ENCODE results near the gene ASPG. TPM values are rescaled to one million over a fixed set of nuclear protein-coding genes. Genes with fewer than 3 reads are reported as not detected.

The ASPG gene
- polyA plus RNA-seq, 3 donors, result 0.01 TPM; not detected in 2

- H3K36me3 ChIP-seq (replicated peaks in 1 of 2; ENCODE audit: control insufficient read depth in 1 of 2, insufficient read depth in 2 of 2, low read length in 2 of 2), result peaks cover 6 to 65% of the 10 kb centered on the region in 2 donors
- H3K4me2 ChIP-seq (replicated peaks; ENCODE audit: extremely low read depth, low read length, poor library complexity, severe bottlenecking), result no peak overlapping the region
- no peak overlapping the region for H3K27ac ChIP-seq (ENCODE audit: low read depth in 1 of 2, low read length in 2 of 2)
- H3K4me1 Mint-ChIP-seq, result no peaks in the 10 kb centered on the region
- H3K27me3 Mint-ChIP-seq (ENCODE audit: low read depth in 3 of 3), result peaks cover 0 to 4% (median 2%) of the 10 kb centered on the region in 3 donors
- no peak for TF ChIP-seq CTCF (IDR thresholded peaks at IDR 0.05)
- intact Hi-C loops (cut with micrococcal nuclease), result no loop called here
- no peak overlapping the region for H3K9ac ChIP-seq (ENCODE audit: insufficient read depth, low read length, poor library complexity, severe bottlenecking)
- peaks cover 64 to 90% of the 10 kb centered on the region in 2 donors for H3K36me3 Mint-ChIP-seq
- H3K27ac Mint-ChIP-seq, result no peak overlapping the region
- DNase-seq, result no peak
- WGBS (ENCODE audit: insufficient coverage), result 90% methylated on average over 3 of the region's 5 CpGs
- H3K4me1 ChIP-seq (ENCODE audit: control insufficient read depth in 1 of 2, insufficient read depth in 2 of 2, low read length in 2 of 2), result no peaks in the 10 kb centered on the region
- no peak overlapping the region for H2AFZ ChIP-seq (ENCODE audit: insufficient read depth, low read depth, low read length, poor library complexity, severe bottlenecking)
- H4K20me1 ChIP-seq (ENCODE audit: insufficient read depth, low read length), result no peaks in the 10 kb centered on the region
- H3K27me3 ChIP-seq (ENCODE audit: control insufficient read depth in 2 of 2, insufficient read depth in 2 of 2, low read length in 2 of 2), result no peaks in the 10 kb centered on the region
- peaks cover 0 to 3% (median 0%) of the 10 kb centered on the region in 7 donors for H3K9me3 Mint-ChIP-seq
- no peak overlapping the region for H3K4me3 Mint-ChIP-seq
- H3K4me3 ChIP-seq (replicated peaks in 1 of 3; ENCODE audit: low read depth in 2 of 3, low read length in 3 of 3), result no peak overlapping the region
- no peaks in the 10 kb centered on the region for H3K79me2 ChIP-seq (ENCODE audit: insufficient read depth, low read length)
- H3K9me3 ChIP-seq (replicated peaks in 1 of 2; ENCODE audit: control insufficient read depth in 1 of 2, insufficient read depth in 1 of 2, low read length in 2 of 2), result no peaks in the 10 kb centered on the region
Measured at GRCh38 chr14:104039214-104039613, 46.3 kb upstream of the ASPG start.

- intact Hi-C loops (cut with micrococcal nuclease), result no loop called here
- 77% methylated on average over 4 of the region's 5 CpGs for WGBS (ENCODE audit: insufficient coverage)
Measured at GRCh38 chr14:104040539-104040938, 45.0 kb upstream of the ASPG start.

More at GRCh38 chr14:104040539-104040938, 45.0 kb upstream of the ASPG start:
- Mint-ChIP-seq H3K27ac (no peak overlapping the region), H3K9me3 (peaks cover 0 to 3% (median 0%) of the 10 kb centered on the region in 7 donors), H3K36me3 (peaks cover 65 to 90% of the 10 kb centered on the region in 2 donors), H3K4me3 (no peak overlapping the region), H3K4me1 (no peaks in the 10 kb centered on the region), H3K27me3 (ENCODE audit: low read depth in 3 of 3) (peaks cover 0 to 4% (median 2%) of the 10 kb centered on the region in 3 donors)
- Histone ChIP-seq H3K9me3 (replicated peaks in 1 of 2; ENCODE audit: control insufficient read depth in 1 of 2, insufficient read depth in 1 of 2, low read length in 2 of 2) (no peaks in the 10 kb centered on the region), H4K20me1 (ENCODE audit: insufficient read depth, low read length) (no peaks in the 10 kb centered on the region), H3K4me1 (ENCODE audit: control insufficient read depth in 1 of 2, insufficient read depth in 2 of 2, low read length in 2 of 2) (no peaks in the 10 kb centered on the region), H3K79me2 (ENCODE audit: insufficient read depth, low read length) (no peaks in the 10 kb centered on the region), H3K4me2 (replicated peaks; ENCODE audit: extremely low read depth, low read length, poor library complexity, severe bottlenecking) (no peak overlapping the region), H3K27ac (ENCODE audit: low read depth in 1 of 2, low read length in 2 of 2) (no peak overlapping the region), H2AFZ (ENCODE audit: insufficient read depth, low read depth, low read length, poor library complexity, severe bottlenecking) (no peak overlapping the region), H3K4me3 (replicated peaks in 1 of 3; ENCODE audit: low read depth in 2 of 3, low read length in 3 of 3) (no peak overlapping the region), H3K36me3 (replicated peaks in 1 of 2; ENCODE audit: control insufficient read depth in 1 of 2, insufficient read depth in 2 of 2, low read length in 2 of 2) (peaks cover 4 to 57% of the 10 kb centered on the region in 2 donors), H3K9ac (ENCODE audit: insufficient read depth, low read length, poor library complexity, severe bottlenecking) (no peak overlapping the region), H3K27me3 (ENCODE audit: control insufficient read depth in 2 of 2, insufficient read depth in 2 of 2, low read length in 2 of 2) (no peaks in the 10 kb centered on the region)
- TF ChIP-seq CTCF (IDR thresholded peaks at IDR 0.05), result no peak
- DNase-seq, result no peak

Data from CD14-positive monocyte (primary cell).